K562 (cell line): ENCODE measurements around the gene MADCAM1. TPM values are rescaled to one million over a fixed set of nuclear protein-coding genes. Genes with fewer than 3 reads are reported as not detected.

ENCODE experiments used
- ATAC-seq: fragments of 200-7000 bp; cut with Tn5 transposase; 3 replicates; pipeline ENCODE4 v1.9.1; 2020; ENCODE audit warnings: moderate library complexity
- BruUV-seq: library from RNA; stranded (reverse); fragments of 400-500 nt; replicated peaks from 2 replicates; lab custom pipeline; 2021; lab: Mats Ljungman, UMichigan
- CTCF ChIA-PET: fragments of 300-600 bp; formaldehyde crosslinking; extraction: SDS; loops from one replicate; lab custom pipeline; 2021; ENCODE audit warnings: low intra/inter-chr PET ratio; lab: Yijun Ruan, JAX
- POLR2A ChIA-PET: fragments of 300-600, 350-650 bp; sonication (Branson Sonifier 250); formaldehyde crosslinking; extraction: SDS; loops from one replicate; lab custom pipeline; 2021; ENCODE audit warnings: antibody characterized with exemption, inconsistent platforms; lab: Yijun Ruan, JAX
- DNase-seq, 4 experiments: peaks; one replicate each; pipeline versions ENCODE4 v3.0.0 to v3.0.0-alpha.2; 2011 to 2018; ENCODE audit warnings: low spot score in 3 of 4, mixed read lengths in 3 of 4; ENCODE audit errors: extremely low read depth in 1 of 4
- FAIRE-seq: peaks from 2 replicates; lab custom pipeline; 2011; peaks lifted over from hg19 to GRCh38; lab: Jason Lieb, UNC
- H2AFZ ChIP-seq: 2 replicates; pipeline ENCODE4 v1.6.0; 2011; ENCODE audit warnings: low read depth, low read length, control low read depth, inconsistent platforms
- H3K27ac ChIP-seq: fragments of 200-600 bp; 3 replicates; pipeline ENCODE4 v1.8.0; 2011; ENCODE audit warnings: low read depth, mild to moderate bottlenecking, control low read depth, inconsistent platforms, low read length, moderate library complexity, mixed read lengths; ENCODE audit errors: extremely low read depth
- H3K27me3 ChIP-seq, 2 experiments: fragments of 300-600 bp in 1 of 2; 2 replicates in 1 of 2; 3 replicates in 1 of 2; pipeline versions ENCODE4 v1.6.0 to v1.8.0; 2011; ENCODE audit warnings: inconsistent platforms in 2 of 2, low read length in 2 of 2, mild to moderate bottlenecking in 1 of 2, mixed read lengths in 1 of 2, moderate library complexity in 1 of 2; ENCODE audit not compliant: control insufficient read depth in 2 of 2, insufficient read depth in 2 of 2
- H3K36me3 ChIP-seq: fragments of 300-600 bp; 3 replicates; pipeline ENCODE4 v1.8.0; 2011; ENCODE audit warnings: mild to moderate bottlenecking, low read length, inconsistent platforms; ENCODE audit not compliant: control insufficient read depth, insufficient read depth
- H3K4me1 ChIP-seq, 2 experiments: fragments of 200-600 bp in 1 of 2; replicated peaks in 1 of 2; 2 replicates in 1 of 2; 3 replicates in 1 of 2; pipeline versions ENCODE4 v1.5.1 to v1.8.0; 2011; ENCODE audit warnings: inconsistent platforms in 2 of 2, low read length in 2 of 2, mild to moderate bottlenecking in 1 of 2, mixed read lengths in 1 of 2, moderate library complexity in 1 of 2; ENCODE audit not compliant: control insufficient read depth in 2 of 2, insufficient read depth in 2 of 2
- H3K4me2 ChIP-seq: 2 replicates; pipeline ENCODE4 v1.6.1; 2011; ENCODE audit warnings: low read length, control low read depth, inconsistent platforms, mixed read lengths; ENCODE audit not compliant: insufficient read depth
- H3K4me3 ChIP-seq: fragments of 200-600 bp; sonication (generic), shearing (Covaris generic); 2 replicates; pipeline ENCODE4 v1.5.1; 2016; ENCODE audit warnings: control low read depth, inconsistent platforms
- H3K79me2 ChIP-seq: fragments of 200-600 bp; 3 replicates; pipeline ENCODE4 v1.8.0; 2011; ENCODE audit warnings: low read length, inconsistent platforms; ENCODE audit not compliant: control insufficient read depth, insufficient read depth
- H3K9ac ChIP-seq, 2 experiments: 2 replicates each; pipeline versions ENCODE4 v1.6.0 to v1.6.1; 2011; ENCODE audit warnings: low read depth in 2 of 2, low read length in 2 of 2, control low read depth in 1 of 2, inconsistent platforms in 1 of 2, mild to moderate bottlenecking in 1 of 2, mixed read lengths in 1 of 2; ENCODE audit not compliant: insufficient read depth in 1 of 2
- H3K9me1 ChIP-seq: one replicate; pipeline ENCODE4 v1.6.0; 2011; ENCODE audit warnings: inconsistent platforms, mild to moderate bottlenecking, low read length, moderate library complexity; ENCODE audit not compliant: control insufficient read depth, insufficient read depth
- H3K9me3 ChIP-seq: replicated peaks from 2 replicates; pipeline ENCODE4 v1.5.1; 2011; ENCODE audit warnings: low read depth, low read length, inconsistent platforms; ENCODE audit not compliant: control insufficient read depth, insufficient read depth
- H4K20me1 ChIP-seq: replicated peaks from 2 replicates; pipeline ENCODE4 v1.6.1; 2011; ENCODE audit warnings: low read length, inconsistent platforms, mixed read lengths; ENCODE audit not compliant: control insufficient read depth, insufficient read depth
- BCOR ChIP-seq: fragments of 450-650 bp; IDR thresholded peaks from 2 replicates; pipeline ENCODE4 v1.6.1; 2016
- POLR2G ChIP-seq: fragments of 200-400 bp; formaldehyde crosslinking; IDR thresholded peaks from 2 replicates; pipeline ENCODE4 v1.6.1; 2017; ENCODE audit warnings: low read depth, mild to moderate bottlenecking, antibody characterized with exemption, low read length, moderate library complexity
- RUNX1 ChIP-seq: sonication (generic); IDR thresholded peaks from 2 replicates; pipeline ENCODE4 v1.6.1; 2016; ENCODE audit warnings: antibody characterized with exemption, low read depth
- ZNF253 ChIP-seq: fragments of 250-450 bp; sonication (Bioruptor Pico); conservative IDR thresholded peaks from 2 replicates; pipeline ENCODE4 v1.6.1; 2021; ENCODE audit warnings: mild to moderate bottlenecking
- WGBS: fragments of 100-300 bp; shearing (Covaris generic); methylation state at CpG from one replicate; pipeline ENCODE4 v1.1.6; 2016; ENCODE audit warnings: low coverage, mixed read lengths; ENCODE audit not compliant: insufficient coverage; ENCODE audit errors: missing lambda C conversion rate; 5-methylcytosine and 5-hydroxymethylcytosine counted together
- in situ Hi-C: fragments of 300-500 bp; cut with MboI; formaldehyde crosslinking; loops from 4 replicates; pipeline ENCODE4 v1.15.0; 2018; ENCODE audit warnings: inconsistent platforms, mixed read lengths
- intact Hi-C: fragments of 100-400 bp; cut with micrococcal nuclease; formaldehyde crosslinking; loops from 2 replicates; pipeline ENCODE4 v1.14.2; 2022
- polyA plus RNA-seq, 8 experiments: library from polyadenylated mRNA; depleted of rRNA in 4 of 8; stranded (reverse) in 5 of 8; unstranded in 3 of 8; fragments of >200 nt; fragmentation: Nextera tagmentation in 2 of 8; fragmentation: Illumina TruSeq in 1 of 8; extraction: Ambion mirVana in 2 of 8; extraction: Trizol in 1 of 8; gene quantifications; 2 replicates each; pipeline versions ENCODE4 v1.2.1 to v1.2.3, GENCODE V29; 2011 to 2014; ENCODE audit warnings: inconsistent platforms in 1 of 8, missing spikeins in 1 of 8
- total RNA-seq, 7 experiments: library from RNA; depleted of rRNA in 6 of 7; stranded (reverse); fragments of >200 nt in 6 of 7; fragmentation: Illumina TruSeq in 2 of 7; extraction: Trizol in 2 of 7; gene quantifications; 2 replicates each; pipeline versions ENCODE4 v1.2.1 to v1.2.3, GENCODE V29; 2011 to 2021; ENCODE audit warnings: low replicate concordance in 1 of 7

MADCAM1 gene
- total and polyA plus RNA-seq, 9 of the 15 experiments (the other 6 are each of a cell fraction or from before 2014, with no cell fraction given), result 0.09 to 0.36 (median 0.09) TPM; not detected in 6

DNA sequence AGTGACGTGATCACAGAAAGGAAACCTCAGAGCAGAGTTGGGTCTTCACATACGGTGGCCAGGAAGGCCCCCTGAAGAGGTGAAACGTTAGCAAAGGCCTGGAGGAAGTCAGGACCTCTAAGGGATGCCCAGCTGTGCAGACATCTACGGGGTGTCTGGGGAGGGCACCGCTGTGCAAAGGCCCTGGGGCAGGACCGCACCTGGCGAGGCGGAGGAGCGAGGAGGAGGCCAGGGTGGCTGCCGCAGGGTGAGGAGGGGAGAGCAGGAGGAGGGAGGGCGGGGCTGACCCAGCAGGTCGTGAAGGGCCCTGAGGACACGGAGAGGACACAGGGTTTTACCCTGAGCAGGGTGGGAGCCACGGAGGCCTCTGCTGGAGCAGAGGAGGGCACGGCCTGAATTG is 11.8 kb upstream of the MADCAM1 start:
- ATAC-seq (no peak), DNase-seq (no peak), FAIRE-seq (no peak)
- intact Hi-C loops, result no loop called here
- Histone ChIP-seq H3K36me3 (no peaks in the 10 kb centered on the region), H3K79me2 (peaks cover 11% of the 10 kb centered on the region; the same call in 1 of the 3 replicates), H3K4me1 (peaks cover 8 to 55% of the 10 kb centered on the region in 2 experiments), H4K20me1 (no peaks in the 10 kb centered on the region), H3K4me2 (no peak overlapping the region), H3K9me3 (peaks cover 6% of the 10 kb centered on the region; the same call in 1 of the 2 replicates), H3K4me3 (no peak overlapping the region), H2AFZ (no peak overlapping the region), H3K9ac (no peak overlapping the region), H3K27me3 (no peaks in the 10 kb centered on the region; a peak in 1 of 5 replicates), H3K9me1 (no peaks in the 10 kb centered on the region), H3K27ac (no peak overlapping the region)
- CTCF ChIA-PET, result no interaction called here
- whole genome bisulfite sequencing, result 55% methylated on average over 10 of the region's 15 CpGs
- TF ChIP-seq POLR2G (0 out of 2 replicates have a peak, but pooled peaks have one; percentile 8), RUNX1 (no peak), BCOR (peak; percentile 56)
- in situ Hi-C loops, result no loop called here
- BruUV-seq, result no TSS peak
- POLR2A ChIA-PET, result no interaction called here

DNA sequence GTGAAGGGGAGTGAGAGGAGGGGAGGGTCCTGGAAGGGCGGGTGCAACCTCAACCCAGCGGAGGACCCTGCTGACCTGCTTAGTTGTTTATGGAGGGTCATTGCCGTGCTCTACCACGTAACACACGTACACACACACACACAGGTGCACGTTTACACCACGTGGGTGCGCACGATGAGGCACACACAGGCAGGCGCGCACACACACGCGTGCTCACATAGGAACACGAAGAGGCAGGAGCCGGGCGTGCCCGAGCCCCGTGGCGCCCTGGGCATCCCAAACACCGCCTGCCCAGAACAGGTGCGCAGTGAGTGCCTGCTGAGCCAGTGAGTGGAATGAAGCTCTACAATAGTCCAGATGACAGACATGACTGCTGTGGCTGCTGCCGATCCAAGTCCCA is 11.2 kb upstream of the MADCAM1 start:
- H3K27me3 ChIP-seq, result no peaks in the 10 kb centered on the region; a peak in 1 of 5 replicates
- peaks cover 6% of the 10 kb centered on the region; the same call in 1 of the 2 replicates for H3K9me3 ChIP-seq
- FAIRE-seq (no peak), DNase-seq (no peak), ATAC-seq (no peak)
- H3K79me2 ChIP-seq, result peaks cover 11% of the 10 kb centered on the region; the same call in 1 of the 3 replicates
- intact Hi-C loops (no loop called here), in situ Hi-C loops (no loop called here)
- H3K9me1 ChIP-seq, result no peaks in the 10 kb centered on the region
- H3K9ac ChIP-seq, result no peak overlapping the region
- no TSS peak for BruUV-seq
- H3K4me1 ChIP-seq, result peaks cover 8 to 55% of the 10 kb centered on the region in 2 experiments
- no peak overlapping the region for H3K27ac ChIP-seq
- H4K20me1 ChIP-seq, result no peaks in the 10 kb centered on the region
- TF ChIP-seq POLR2G (peak; percentile 30; the same call in 1 of the 2 replicates), ZNF253 (CRISPR knock-in tag) (no peak)
- no peak overlapping the region for H3K4me3 ChIP-seq
- H2AFZ ChIP-seq, result no peak overlapping the region
- 67% methylated on average over 20 of the region's 22 CpGs for WGBS
- H3K36me3 ChIP-seq, result no peaks in the 10 kb centered on the region
- H3K4me2 ChIP-seq, result no peak overlapping the region
- ChIA-PET CTCF (no interaction called here), POLR2A (no interaction called here)
